NCI-H128 (cell line): ENCODE data around the gene C15orf39.
"Not testable (repeated sequence)": the region's sequence is repeated elsewhere in the genome, so short reads cannot be mapped to it uniquely, and the experiment has no call there.

Source experiments
- DNase-seq: peaks from one replicate; lab custom pipeline; 2025; ENCODE audit not compliant: unreplicated experiment; lab: John Stamatoyannopoulos, UW

C15orf39 gene

GRCh38 chr15:75229191-75230015, 27.7 kb downstream of the C15orf39 start:
- no peak for DNase-seq

DNA sequence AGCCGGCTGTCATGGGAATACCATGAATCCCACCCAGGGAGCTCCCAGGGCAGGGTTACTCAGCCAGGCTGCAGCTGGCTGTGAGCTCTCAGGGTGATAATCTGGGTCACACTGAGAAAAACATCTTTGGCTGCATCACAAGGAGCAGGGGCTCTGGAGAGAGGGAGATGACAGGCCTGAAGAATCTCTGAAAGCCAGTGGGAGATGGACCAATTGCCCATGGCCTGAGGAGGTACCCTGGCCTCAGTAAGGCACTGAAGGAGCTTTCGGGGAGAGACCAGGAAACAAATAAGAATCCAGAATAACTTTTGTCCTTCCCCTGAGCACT, 28.3 kb downstream of the C15orf39 start:
- DNase-seq = no peak

DNA sequence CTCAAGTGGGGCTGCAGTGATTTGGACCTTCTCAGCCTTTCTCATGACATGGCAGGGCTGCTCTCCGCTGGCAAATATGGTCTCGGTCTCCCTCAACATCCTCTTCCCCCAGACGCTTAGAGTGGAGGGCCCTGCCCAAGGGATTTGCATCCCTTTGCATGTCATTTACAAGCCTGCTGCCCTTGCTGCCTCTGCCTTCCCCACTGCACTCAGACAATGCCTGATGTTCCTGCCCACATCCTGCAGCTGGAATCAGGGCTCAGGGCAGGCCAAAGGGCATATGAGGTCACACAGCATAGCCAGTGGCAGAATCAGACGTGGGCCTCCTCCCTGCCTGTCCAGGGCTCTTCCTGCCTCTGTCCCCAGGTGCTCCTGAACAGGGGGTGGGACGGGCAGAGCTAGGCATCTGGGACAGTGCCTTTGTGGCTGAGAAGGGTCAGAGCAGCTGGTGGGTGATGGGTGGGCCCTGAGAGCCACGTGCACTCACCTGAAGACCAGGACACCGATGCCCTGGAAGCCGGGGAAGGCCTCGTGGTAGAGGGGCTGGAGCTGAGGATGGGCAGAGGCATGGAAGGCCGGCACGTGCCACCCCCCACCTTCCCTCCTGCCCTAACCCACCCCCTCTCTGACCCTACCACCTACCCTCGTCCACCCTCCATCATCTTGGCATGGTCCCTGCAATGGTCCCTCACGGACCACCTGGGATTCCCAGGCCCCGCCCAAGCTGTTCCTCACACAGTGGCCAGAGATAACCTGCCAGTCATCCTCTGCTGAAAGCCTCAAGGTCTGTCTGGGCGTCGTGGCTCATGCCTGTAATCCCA, 29.1 kb downstream of the C15orf39 start:
- no peak for DNase-seq

- no peak for DNase-seq
Observed at GRCh38 chr15:75231836-75232235, 30.2 kb downstream of the C15orf39 start.

DNA sequence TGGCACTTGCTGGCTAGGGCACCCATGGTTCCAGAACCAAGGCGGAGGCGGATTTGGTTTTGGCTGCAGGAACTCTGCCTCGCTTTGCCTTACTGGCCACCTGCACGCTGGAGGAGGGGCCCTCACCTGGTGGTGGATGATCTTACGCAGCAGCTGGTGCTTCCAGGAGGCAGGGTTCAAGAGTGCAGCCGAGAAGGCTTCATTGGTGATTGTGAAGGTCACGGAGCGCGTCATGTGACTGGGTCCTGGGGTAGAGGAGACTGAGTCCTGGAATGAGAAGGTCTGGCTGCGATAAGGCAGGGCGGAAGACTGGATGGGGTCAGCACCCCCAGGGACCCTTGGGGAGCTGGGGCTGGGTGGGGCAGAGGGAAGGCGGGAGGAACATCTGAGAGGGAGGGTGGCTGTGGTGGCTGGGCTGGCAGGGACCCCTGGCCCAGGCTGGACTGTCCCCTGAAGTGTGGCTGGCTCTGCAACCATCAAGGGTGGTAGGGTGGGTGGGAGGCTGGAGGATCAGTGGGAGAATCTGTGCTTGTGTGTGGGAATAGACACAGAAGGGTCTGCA, 30.7 kb downstream of the C15orf39 start:
- DNase-seq = no peak

DNA sequence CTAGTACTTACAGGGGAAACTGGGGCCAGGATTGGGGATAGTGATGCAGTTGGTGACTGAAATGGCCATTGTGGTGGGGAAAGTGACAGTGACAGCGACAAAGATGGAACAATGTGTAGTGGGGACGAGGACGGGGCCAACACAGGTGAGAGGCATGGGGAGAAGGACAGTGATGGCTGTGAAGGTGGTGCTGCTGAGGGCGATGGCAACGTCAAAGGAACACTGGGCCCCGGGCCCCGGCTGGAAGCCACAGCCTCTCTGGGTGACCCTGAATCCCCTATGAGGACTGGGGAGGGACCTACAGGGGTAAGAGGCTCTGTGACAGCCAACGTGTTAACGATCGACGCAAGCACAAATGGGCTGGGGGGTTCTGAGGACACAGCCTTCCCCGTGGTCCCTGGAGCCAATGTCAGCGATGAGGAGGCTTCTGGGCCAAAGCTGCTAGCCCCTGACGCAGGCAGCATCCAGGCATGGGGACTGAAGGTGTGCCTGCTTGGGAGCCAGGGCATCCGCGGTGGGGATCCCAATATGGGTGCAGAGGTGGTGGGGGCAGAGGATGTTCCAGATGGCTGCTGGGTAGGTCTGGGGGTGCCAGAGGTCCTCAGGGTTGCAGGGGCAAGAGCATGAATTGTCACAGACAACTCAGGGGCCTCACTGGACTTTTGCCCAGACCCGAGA, 31.3 kb downstream of the C15orf39 start:
- no peak for DNase-seq

DNA sequence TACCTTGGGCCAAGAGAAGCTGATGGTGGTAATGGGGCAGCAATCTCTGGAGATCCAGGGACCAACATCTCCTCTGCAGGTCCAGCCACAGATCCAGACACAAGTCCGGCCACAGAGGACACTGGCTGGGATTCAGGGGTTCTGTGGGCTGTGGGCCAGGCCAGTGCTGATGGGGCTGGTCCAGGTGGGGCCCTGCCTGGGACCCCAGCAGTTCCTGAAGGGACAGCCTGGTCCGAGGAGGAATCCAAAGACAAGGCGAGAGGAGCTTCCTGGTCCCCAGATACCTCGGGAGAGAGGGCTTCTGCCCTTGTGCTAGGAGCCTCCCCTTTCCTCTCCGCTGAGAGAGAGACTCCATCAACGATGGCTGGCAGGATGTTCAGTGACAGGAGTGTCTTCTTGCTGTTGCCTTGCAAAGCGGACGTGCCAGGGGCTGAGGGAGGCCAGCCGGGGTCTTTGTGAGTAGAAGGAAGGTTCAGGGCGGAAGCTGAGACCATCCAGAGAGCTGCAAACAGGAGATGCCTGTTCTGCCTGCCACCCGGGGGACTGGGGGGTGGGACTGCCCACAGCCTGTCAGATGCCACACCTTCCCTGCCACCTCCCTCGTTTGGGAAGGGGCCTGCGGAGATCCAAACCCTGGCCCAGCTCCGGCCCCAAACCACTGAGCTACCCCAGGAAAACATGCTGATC, 32.0 kb downstream of the C15orf39 start:
- no peak for DNase-seq

DNA sequence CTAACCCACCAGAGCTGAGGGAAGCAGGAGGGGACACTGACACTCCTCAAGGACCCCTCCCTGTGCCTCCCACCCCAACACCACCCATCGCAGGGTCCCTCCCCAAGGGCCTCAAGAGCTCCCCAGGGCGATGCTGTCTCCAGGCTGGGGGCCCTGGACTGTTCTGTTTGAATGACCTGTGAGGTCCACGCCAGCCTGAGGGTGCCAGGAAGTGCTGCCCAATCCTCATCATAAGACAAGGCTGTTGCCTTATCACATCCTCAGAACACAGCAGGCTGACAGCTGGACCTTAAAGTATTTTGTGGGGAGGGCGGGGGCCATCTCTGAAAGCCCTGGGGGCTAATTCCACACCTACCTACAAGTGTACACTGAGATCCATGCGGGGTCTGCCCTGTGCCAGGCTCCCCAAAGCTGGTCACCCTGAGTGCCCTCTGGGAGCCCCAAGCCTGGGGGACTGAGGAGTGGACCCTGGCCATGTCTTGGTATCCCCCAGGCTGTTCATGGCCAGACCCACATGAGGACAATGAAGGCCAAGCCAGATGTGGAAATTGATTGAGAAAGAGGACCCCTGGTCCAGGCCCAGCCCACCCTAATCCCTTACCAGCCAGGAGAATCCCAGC, 32.6 kb downstream of the C15orf39 start:
- DNase-seq = no peak

DNA sequence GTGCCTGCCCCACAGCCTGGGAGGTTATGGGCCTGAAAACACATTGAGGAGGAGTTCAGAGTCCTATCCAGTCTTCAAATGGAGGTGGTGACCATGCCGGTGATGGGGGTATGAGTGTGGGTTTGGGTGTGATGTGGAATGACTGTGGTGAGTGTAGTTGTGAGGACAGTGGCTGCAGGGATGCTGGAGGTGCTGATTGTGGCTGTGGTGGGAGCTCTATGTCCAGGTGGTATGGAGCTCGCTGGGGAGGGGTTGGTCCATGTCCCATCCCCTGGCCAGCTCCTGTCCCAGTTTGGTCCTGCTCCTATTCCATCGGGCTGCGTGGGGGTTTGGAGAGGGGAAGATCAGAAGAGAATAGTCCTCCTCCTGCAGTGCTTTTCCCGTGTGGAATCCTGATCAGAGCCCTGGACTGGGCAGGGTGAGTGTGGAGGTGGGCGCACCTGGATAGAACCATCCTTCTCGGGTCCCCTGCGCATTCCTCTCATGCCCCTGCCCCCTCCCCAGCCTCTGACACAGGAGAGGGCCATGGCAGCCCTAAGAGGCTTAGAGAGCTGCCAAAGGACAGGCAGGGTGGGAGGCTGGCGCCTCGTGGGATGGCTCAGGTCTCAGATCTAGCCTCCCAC, 33.5 kb downstream of the C15orf39 start:
- no peak for DNase-seq

DNA sequence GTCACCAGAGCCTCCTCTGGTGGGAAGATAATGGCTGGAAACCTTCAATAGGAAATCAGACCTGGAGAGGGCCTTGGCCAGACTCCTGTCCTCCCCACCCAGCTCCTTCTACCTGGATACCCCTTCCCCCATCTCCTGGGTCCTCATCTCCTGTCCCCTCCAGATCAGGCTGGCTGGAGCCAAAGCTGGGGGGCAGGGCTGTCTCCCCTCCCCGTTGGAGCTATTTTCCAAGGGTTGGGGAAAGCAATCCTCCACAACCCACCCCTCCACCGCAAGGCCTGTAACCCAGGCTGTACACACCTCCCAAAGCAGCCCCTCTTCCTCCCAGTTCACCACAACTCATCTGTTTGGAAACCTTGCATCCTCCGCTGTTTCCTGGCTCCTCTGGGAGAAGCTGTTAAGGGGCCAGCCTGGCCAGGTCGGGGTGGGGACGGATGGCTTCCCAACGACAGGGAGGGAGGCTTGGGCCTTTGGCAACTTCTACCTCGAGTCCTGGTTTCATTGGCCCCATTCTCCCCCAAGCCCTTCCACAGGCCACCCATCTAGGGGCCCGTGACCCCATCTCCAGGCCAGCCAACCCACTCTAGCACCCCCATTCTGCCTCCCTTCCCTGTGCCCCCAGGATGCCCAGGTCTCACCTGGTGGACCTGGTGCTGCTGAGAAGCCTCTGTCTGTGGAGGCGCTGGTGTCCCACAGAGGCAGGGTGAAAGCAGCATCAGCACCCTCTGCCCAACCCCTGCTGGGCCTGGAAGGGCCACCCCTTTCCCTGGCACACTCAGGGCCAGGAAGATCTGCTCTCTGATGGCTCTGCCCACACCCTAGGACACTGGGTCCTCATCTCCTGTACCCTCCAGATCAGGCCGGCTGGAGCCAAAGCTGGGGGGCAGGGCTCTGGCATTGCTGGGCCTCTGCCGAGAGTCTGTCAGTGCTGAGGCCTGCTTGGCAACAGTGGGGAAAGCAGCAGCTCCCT, 34.4 kb downstream of the C15orf39 start:
- no peak for DNase-seq

DNA sequence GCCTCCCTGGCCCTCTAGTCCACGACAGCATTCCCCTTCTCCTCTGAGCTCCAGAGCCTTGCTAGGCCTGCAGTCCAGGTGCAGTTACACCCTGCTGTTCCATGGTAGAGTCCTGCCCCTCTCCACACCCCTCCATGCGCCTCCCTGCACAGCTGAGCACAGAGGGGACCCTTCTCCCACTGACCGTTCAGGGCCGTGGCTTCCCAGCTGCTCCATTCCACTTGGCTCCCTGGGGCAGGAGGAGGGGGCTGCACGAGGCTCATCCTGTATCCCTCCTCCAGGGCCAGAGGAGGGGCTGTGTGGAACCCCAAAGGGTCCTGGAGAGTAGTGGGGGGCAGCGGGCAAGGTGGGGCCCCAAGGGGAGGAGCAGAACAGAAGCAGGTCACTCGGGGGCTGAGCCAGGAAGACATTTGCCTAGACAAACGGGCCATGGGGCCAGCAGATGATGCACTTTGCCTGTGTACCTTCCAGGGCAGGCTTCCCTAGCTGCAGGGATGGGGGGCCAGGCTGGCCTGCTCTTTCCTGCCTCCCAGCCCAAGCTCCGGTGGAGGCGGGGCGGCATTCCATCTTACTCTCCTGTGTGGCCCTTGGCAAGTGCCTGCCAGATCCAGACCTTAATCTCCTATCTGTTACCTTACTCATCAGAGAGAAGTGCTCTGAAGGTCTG, 35.8 kb downstream of the C15orf39 start:
- no peak for DNase-seq

DNA sequence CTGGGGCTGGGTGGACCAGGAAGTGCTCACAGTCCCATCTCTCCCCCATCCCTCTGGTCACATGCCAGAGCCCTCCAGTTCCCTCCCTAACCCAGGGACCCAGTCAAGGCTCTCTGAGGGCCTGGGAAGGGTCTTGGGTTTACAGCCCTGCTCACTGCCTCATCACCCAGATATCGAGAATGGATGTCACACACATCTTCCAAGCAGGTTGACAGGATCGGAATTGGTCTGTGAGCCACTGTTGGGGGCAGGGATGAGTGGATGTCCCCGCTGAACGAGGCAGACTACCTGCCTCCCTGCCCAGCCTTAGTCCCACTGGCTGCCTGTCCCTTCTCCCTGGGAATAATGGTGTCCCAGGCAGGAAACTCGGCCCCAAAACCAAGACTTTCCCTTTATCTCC, 36.5 kb downstream of the C15orf39 start:
- DNase-seq = no peak

DNA sequence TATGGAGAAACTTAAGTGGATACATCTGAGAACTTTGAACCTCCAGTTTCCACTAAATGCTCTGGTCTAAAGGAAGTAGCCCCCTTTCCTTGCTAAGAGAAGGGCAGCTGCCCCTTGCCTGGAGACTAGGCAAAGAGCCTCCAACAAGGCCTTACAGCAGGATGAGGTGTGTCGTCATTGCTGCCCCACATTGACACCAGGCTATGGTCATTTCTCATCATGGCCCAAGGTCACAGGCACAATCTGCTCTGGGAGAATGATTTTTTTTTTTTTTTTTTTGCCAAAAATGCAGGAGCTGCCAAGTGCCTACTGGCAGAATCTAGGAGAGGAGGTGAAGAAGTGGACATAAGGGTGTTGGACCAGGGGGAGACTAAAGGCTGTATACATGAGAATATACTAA, 44.1 kb downstream of the C15orf39 start:
- not testable (repeated sequence) for DNase-seq

- DNase-seq = not testable (repeated sequence)
Observed at GRCh38 chr15:75248991-75249390, 47.3 kb downstream of the C15orf39 start.

DNA sequence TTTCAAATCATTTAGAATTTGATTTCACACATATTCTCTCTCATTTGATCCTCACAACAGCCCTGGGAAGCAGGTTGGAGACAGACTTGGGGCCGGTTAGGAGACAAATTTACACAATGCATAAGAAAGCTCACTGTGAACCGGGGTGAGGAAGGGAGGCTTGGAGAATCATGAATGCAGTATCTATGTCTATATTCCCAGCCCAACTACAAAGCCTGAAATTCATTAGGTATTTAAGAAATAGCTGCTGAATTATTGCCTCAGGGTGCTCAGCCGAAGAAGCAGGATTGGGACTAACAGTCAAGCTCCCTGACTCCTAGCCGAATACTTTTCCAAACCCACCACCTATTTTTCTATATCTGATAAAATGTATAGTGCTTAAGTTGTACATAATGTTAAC, 48.0 kb downstream of the C15orf39 start:
- DNase-seq = no peak

GRCh38 chr15:75251343-75251742, 49.7 kb downstream of the C15orf39 start:
- not testable (repeated sequence) for DNase-seq

- DNase-seq = not testable (repeated sequence)
Observed at GRCh38 chr15:75252285-75252684, 50.6 kb downstream of the C15orf39 start.

GRCh38 chr15:75258034-75258433, 56.4 kb downstream of the C15orf39 start, which contains the start of gene GOLGA6C:
Gene GOLGA6C, plus strand, starts transcription at chr15:75258334. Its CDS starts 265 bp downstream, at chr15:75258599.
- DNase-seq = not testable (repeated sequence)
